HCT116 (cell line): ENCODE data around the gene CHN1. TPM values are rescaled to one million over a fixed set of nuclear protein-coding genes. Genes with fewer than 3 reads are reported as not detected.

Source experiments
- ATAC-seq: fragments of 200-7000 bp; cut with Tn5 transposase; 2 replicates; pipeline ENCODE4 v1.9.1; 2020; ENCODE audit warnings: mild to moderate bottlenecking, moderate library complexity
- BruUV-seq: library from RNA; stranded (reverse); fragments of 400-500 nt; replicated peaks from 2 replicates; lab custom pipeline; 2021; lab: Mats Ljungman, UMichigan
- CTCF ChIA-PET: fragments of 300-600 bp; sonication (Branson Sonifier 250); formaldehyde crosslinking; loops from one replicate; lab custom pipeline; 2021; ENCODE audit warnings: antibody characterized with exemption; lab: Charles Lee
- POLR2A ChIA-PET: fragments of 300-600, 350-600 bp; sonication (Branson Sonifier 250); formaldehyde crosslinking; loops from one replicate; lab custom pipeline; 2021; ENCODE audit warnings: antibody characterized with exemption; lab: Charles Lee
- RAD21 ChIA-PET, 2 experiments: fragments of 300-600 bp; sonication (Branson Sonifier 250); formaldehyde crosslinking; loops; one replicate each; lab custom pipeline; 2023; ENCODE audit warnings: low total read pairs in 2 of 2; ENCODE audit not compliant: uncharacterized antibody in 2 of 2, unreplicated experiment in 2 of 2, low non-redundant PET in 1 of 2; lab: Charles Lee
- DNase-seq: peaks from one replicate; pipeline ENCODE4 v3.0.0-alpha.2; 2010; ENCODE audit warnings: low read depth, low spot score
- H2AFZ ChIP-seq: fragments of 200-600 bp; shearing (Covaris generic), sonication (generic); 2 replicates; pipeline ENCODE4 v1.6.1; 2017; ENCODE audit warnings: low read depth, mixed run types, mixed read lengths, antibody characterized with exemption, low read length; ENCODE audit not compliant: poor library complexity, severe bottlenecking
- H3K27ac ChIP-seq: 2 replicates; pipeline ENCODE4 v1.5.1; 2012; ENCODE audit warnings: low read depth, low read length
- H3K27me3 ChIP-seq: fragments of 200-600 bp; sonication (generic); 2 replicates; pipeline ENCODE4 v1.6.1; 2016; ENCODE audit warnings: mixed run types, low read length, mixed read lengths; ENCODE audit not compliant: insufficient read depth
- H3K36me3 ChIP-seq, 2 experiments: fragments of 200-500 bp in 1 of 2; fragments of 200-600 bp in 1 of 2; sonication (Bioruptor generic) in 1 of 2; sonication (generic) in 1 of 2; 2 replicates each; pipeline versions ENCODE4 v1.5.1 to v1.6.1; 2014 to 2016; ENCODE audit warnings: low read length in 2 of 2, inconsistent platforms in 1 of 2, mixed read lengths in 1 of 2, mixed run types in 1 of 2; ENCODE audit not compliant: insufficient read depth in 2 of 2, control insufficient read depth in 1 of 2
- H3K4me1 ChIP-seq, 2 experiments: fragments of 200-600 bp in 1 of 2; sonication (generic) in 1 of 2; 2 replicates each; pipeline versions ENCODE4 v1.5.1 to v1.6.1; 2012 to 2017; ENCODE audit warnings: low read length in 2 of 2, inconsistent platforms in 1 of 2, mild to moderate bottlenecking in 1 of 2, mixed read lengths in 1 of 2, mixed run types in 1 of 2, moderate library complexity in 1 of 2; ENCODE audit not compliant: insufficient read depth in 2 of 2, control insufficient read depth in 1 of 2
- H3K4me2 ChIP-seq: fragments of 200-600 bp; sonication (generic); 2 replicates; pipeline ENCODE4 v1.6.1; 2017; ENCODE audit warnings: mixed run types, low read length, mixed read lengths
- H3K4me3 ChIP-seq, 2 experiments: fragments of 200-600 bp in 1 of 2; sonication (generic) in 1 of 2; replicated peaks in 1 of 2; 2 replicates each; pipeline ENCODE4 v1.5.1; 2011 to 2016; ENCODE audit warnings: low read length in 2 of 2, control low read depth in 1 of 2, low read depth in 1 of 2, mild to moderate bottlenecking in 1 of 2, mixed read lengths in 1 of 2, mixed run types in 1 of 2
- H3K79me2 ChIP-seq: fragments of 200-600 bp; sonication (generic); 2 replicates; pipeline ENCODE4 v1.6.1; 2017; ENCODE audit warnings: mild to moderate bottlenecking, mixed run types, low read length, moderate library complexity, mixed read lengths; ENCODE audit not compliant: insufficient read depth
- H3K9ac ChIP-seq: fragments of 200-600 bp; sonication (generic); 2 replicates; pipeline ENCODE4 v1.6.1; 2016; ENCODE audit warnings: low read length, mixed read lengths
- H3K9me2 ChIP-seq: fragments of 200-600 bp; sonication (generic), shearing (Covaris generic); 2 replicates; pipeline ENCODE4 v1.6.1; 2017; ENCODE audit warnings: mixed run types, mild to moderate bottlenecking, moderate library complexity; ENCODE audit not compliant: insufficient read depth
- H3K9me3 ChIP-seq, 2 experiments: fragments of 200-500 bp in 1 of 2; fragments of 200-600 bp in 1 of 2; sonication (Bioruptor generic) in 1 of 2; sonication (generic) in 1 of 2; 2 replicates each; pipeline ENCODE4 v1.6.1; 2014 to 2017; ENCODE audit warnings: low read length in 2 of 2, mixed read lengths in 2 of 2, inconsistent platforms in 1 of 2, low read depth in 1 of 2, mild to moderate bottlenecking in 1 of 2, mixed run types in 1 of 2, moderate library complexity in 1 of 2; ENCODE audit not compliant: control insufficient read depth in 1 of 2, insufficient read depth in 1 of 2
- H4K20me1 ChIP-seq: fragments of 200-600 bp; sonication (generic), shearing (Covaris generic); 2 replicates; pipeline ENCODE4 v1.6.1; 2017; ENCODE audit warnings: mixed run types, mild to moderate bottlenecking, moderate library complexity; ENCODE audit not compliant: insufficient read depth
- CBX3 ChIP-seq: IDR thresholded peaks from 2 replicates; pipeline ENCODE4 v1.6.1; 2012; ENCODE audit warnings: low read depth
- CEBPB ChIP-seq: IDR thresholded peaks from 2 replicates; pipeline ENCODE4 v1.6.1; 2012; ENCODE audit warnings: low read depth
- CTCF ChIP-seq, 3 experiments: fragments of 200-600 bp in 1 of 3; sonication (generic) in 1 of 3; IDR thresholded peaks in 2 of 3; conservative IDR thresholded peaks in 1 of 3; 2 replicates each; pipeline ENCODE4 v1.5.1; 2012 to 2017; ENCODE audit warnings: low read depth in 2 of 3, low read length in 2 of 3, antibody characterized with exemption in 1 of 3, borderline replicate concordance in 1 of 3, control low read depth in 1 of 3, mild to moderate bottlenecking in 1 of 3, mixed read lengths in 1 of 3, mixed run types in 1 of 3, moderate library complexity in 1 of 3; ENCODE audit not compliant: insufficient read depth in 1 of 3
- EGR1 ChIP-seq: IDR thresholded peaks from 2 replicates; pipeline ENCODE4 v1.6.1; 2012; ENCODE audit warnings: low read depth
- EZH2 ChIP-seq: fragments of 200-600 bp; sonication (generic); IDR thresholded peaks from 2 replicates; pipeline ENCODE4 v1.6.1; 2017; ENCODE audit warnings: antibody characterized with exemption, mixed run types
- EZH2phosphoT487 ChIP-seq: fragments of 200-600 bp; IDR thresholded peaks from 2 replicates; pipeline ENCODE4 v1.6.1; 2018; ENCODE audit warnings: antibody characterized with exemption, borderline replicate concordance
- JUND ChIP-seq: IDR thresholded peaks from 2 replicates; pipeline ENCODE4 v1.6.1; 2012
- MAX ChIP-seq: IDR thresholded peaks from 2 replicates; pipeline ENCODE4 v1.6.1; 2012
- POLR2AphosphoS5 ChIP-seq: IDR thresholded peaks from 2 replicates; pipeline ENCODE4 v1.6.1; 2011; ENCODE audit warnings: mild to moderate bottlenecking, low read depth, low read length, moderate library complexity
- REST ChIP-seq: IDR thresholded peaks from 2 replicates; pipeline ENCODE4 v1.6.1; 2012; ENCODE audit warnings: low read depth
- SIN3A ChIP-seq: IDR thresholded peaks from 2 replicates; pipeline ENCODE4 v1.6.1; 2012; ENCODE audit warnings: low read depth
- SP1 ChIP-seq: IDR thresholded peaks from 2 replicates; pipeline ENCODE4 v1.6.1; 2012; ENCODE audit warnings: low read depth
- SRF ChIP-seq: IDR thresholded peaks from 2 replicates; pipeline ENCODE4 v1.6.1; 2012; ENCODE audit warnings: low read depth
- TCF7L2 ChIP-seq: IDR thresholded peaks from 2 replicates; pipeline ENCODE4 v1.7.0; 2011; ENCODE audit warnings: borderline replicate concordance, inconsistent platforms; ENCODE audit not compliant: insufficient read depth, insufficient read length; ENCODE audit errors: extremely low read depth
- YY1 ChIP-seq: IDR thresholded peaks from 2 replicates; pipeline ENCODE4 v1.6.1; 2011; ENCODE audit warnings: low read length, low read depth, moderate library complexity, mild to moderate bottlenecking; ENCODE audit not compliant: insufficient replicate concordance; ENCODE audit errors: extremely low read depth
- ZFX ChIP-seq: fragments of 450-650 bp; IDR thresholded peaks from 2 replicates; pipeline ENCODE4 v1.6.1; 2017
- ZNF274 ChIP-seq: fragments of 200-500 bp; sonication (Bioruptor generic); IDR thresholded peaks from 2 replicates; pipeline ENCODE4 v1.6.1; 2014; ENCODE audit warnings: mild to moderate bottlenecking, low read depth, low read length, inconsistent platforms
- intact Hi-C: fragments of 100-400 bp; cut with micrococcal nuclease; formaldehyde crosslinking; loops from 2 replicates; pipeline ENCODE4 v1.10.0; 2022
- total RNA-seq: library from RNA; stranded (reverse); gene quantifications from one replicate; pipeline ENCODE4 v1.2.1, GENCODE V29; 2021; ENCODE audit not compliant: unreplicated experiment

CHN1 gene
- total RNA-seq, 1 experiment from 2014 or later: 3.6 TPM

GRCh38 chr2:175003875-175004729 is 1.1 kb downstream of the CHN1 start (continued):
- TF ChIP-seq CTCF (IDR thresholded peaks at IDR 0.05 in 2 of 3, conservative IDR thresholded peaks at IDR 0.05 in 1 of 3; ENCODE audit: borderline replicate concordance in 1 of 3, insufficient read depth in 1 of 3, low read depth in 2 of 3, low read length in 2 of 3): no peak
- no peak for TF ChIP-seq POLR2AphosphoS5
- TF ChIP-seq MAX: no peak
- no peak; the same call in 1 of the 2 replicates for TF ChIP-seq SIN3A
- no peak for TF ChIP-seq ZFX

- no peak overlapping the region for H3K4me2 ChIP-seq
- H3K9ac ChIP-seq: no peak overlapping the region
- ChIA-PET POLR2A (no interaction called here), CTCF (interaction anchor here (1.5 kb wide), 2 partner anchors 232 to 254 kb away, joined by 3 to 5 read pairs; no protein-coding TSS in a partner anchor), RAD21 (no interaction called here)
- no peaks in the 10 kb centered on the region for H3K9me2 ChIP-seq
- H3K27ac ChIP-seq: no peak overlapping the region
- intact Hi-C loops: no loop called here
- H3K4me3 ChIP-seq: no peak overlapping the region
- H3K36me3 ChIP-seq: no peaks in the 10 kb centered on the region
- no peaks in the 10 kb centered on the region for H3K79me2 ChIP-seq
- ATAC-seq: no peak
- no peak for TF ChIP-seq SP1
- TF ChIP-seq TCF7L2: no peak
- TF ChIP-seq JUND: no peak
- TF ChIP-seq POLR2AphosphoS5: no peak
- no peak for TF ChIP-seq CBX3
- no peak for TF ChIP-seq YY1
- no peak for TF ChIP-seq REST
- no peak for TF ChIP-seq CEBPB
- no peak for TF ChIP-seq SRF
- no peak for TF ChIP-seq EGR1
- no peak for TF ChIP-seq ZFX
- no peak for TF ChIP-seq ZNF274
- no peak for TF ChIP-seq SIN3A
- TF ChIP-seq EZH2: no peak
- no peak for TF ChIP-seq EZH2phosphoT487
- BruUV-seq: no TSS peak
- H2AFZ ChIP-seq: no peak overlapping the region
- no peaks in the 10 kb centered on the region for H3K9me3 ChIP-seq
- H4K20me1 ChIP-seq: no peaks in the 10 kb centered on the region
- DNase-seq: no peak
- H3K27me3 ChIP-seq: peaks cover 32% of the 10 kb centered on the region
- peaks cover 3 to 22% of the 10 kb centered on the region in 2 experiments; a peak in 3 of 4 replicates for H3K4me1 ChIP-seq
These were observed 2.5 kb downstream of the CHN1 start for GRCh38 chr2:175002547-175003274.
